SK-N-SH treated with all-trans-retinoic acid at 6 μM for 48 hours (cell line): Measurements from ENCODE around the gene SRRM1.

ENCODE experiments used
- ATAC-seq: fragments of 200-7000 bp; cut with Tn5 transposase; 3 replicates; pipeline ENCODE4 v1.9.1; 2020; ENCODE audit warnings: mild to moderate bottlenecking, moderate library complexity
- ARNTL ChIP-seq: fragments of 450-650 bp; formaldehyde crosslinking; IDR thresholded peaks from 2 replicates; pipeline ENCODE4 v1.5.0; 2020; ENCODE audit warnings: low read depth, mild to moderate bottlenecking, moderate library complexity, borderline replicate concordance
- BACH2 ChIP-seq: fragments of 250-450 bp; sonication (Bioruptor Pico); IDR thresholded peaks from 2 replicates; pipeline ENCODE4 v1.9.0; 2021; ENCODE audit warnings: mild to moderate bottlenecking, borderline replicate concordance
- CREB5 ChIP-seq: fragments of 250-450 bp; sonication (Bioruptor Pico); IDR thresholded peaks from 2 replicates; pipeline ENCODE4 v1.5.1; 2020; ENCODE audit warnings: low read depth, mild to moderate bottlenecking, moderate library complexity
- CSDC2 ChIP-seq: fragments of 250-450 bp; sonication (Bioruptor Pico); IDR thresholded peaks from 2 replicates; pipeline ENCODE4 v1.5.0; 2020; ENCODE audit warnings: mild to moderate bottlenecking, moderate library complexity
- CSRNP3 ChIP-seq: fragments of 250-450 bp; sonication (Bioruptor Pico); IDR thresholded peaks from 2 replicates; pipeline ENCODE4 v1.5.1; 2021; ENCODE audit warnings: mild to moderate bottlenecking, moderate library complexity
- ESRRG ChIP-seq: fragments of 250-450 bp; sonication (Bioruptor Pico); IDR thresholded peaks from 2 replicates; pipeline ENCODE4 v1.6.1; 2021; ENCODE audit warnings: mild to moderate bottlenecking
- GLIS3 ChIP-seq: fragments of 250-450 bp; sonication (Bioruptor Pico); IDR thresholded peaks from 2 replicates; pipeline ENCODE4 v1.5.0; 2020; ENCODE audit warnings: mild to moderate bottlenecking, moderate library complexity
- ISL1 ChIP-seq: fragments of 250-450 bp; sonication (Bioruptor Pico); IDR thresholded peaks from 2 replicates; pipeline ENCODE4 v2.1.2; 2022; ENCODE audit warnings: mild to moderate bottlenecking, moderate library complexity
- OSR1 ChIP-seq: fragments of 250-450 bp; sonication (Bioruptor Pico); IDR thresholded peaks from 2 replicates; pipeline ENCODE4 v1.8.0; 2022; ENCODE audit warnings: moderate library complexity, mild to moderate bottlenecking, inconsistent platforms
- PATZ1 ChIP-seq: fragments of 250-450 bp; sonication (Bioruptor Pico); IDR thresholded peaks from 2 replicates; pipeline ENCODE4 v1.8.0; 2020; ENCODE audit warnings: mild to moderate bottlenecking, moderate library complexity, borderline replicate concordance
- POU6F1 ChIP-seq: fragments of 250-450 bp; sonication (Bioruptor Pico); IDR thresholded peaks from 2 replicates; pipeline ENCODE4 v1.8.0; 2021; ENCODE audit warnings: low read depth, mild to moderate bottlenecking, moderate library complexity, borderline replicate concordance
- PPARA ChIP-seq: fragments of 250-450 bp; sonication (Bioruptor Pico); IDR thresholded peaks from 2 replicates; pipeline ENCODE4 v1.5.0; 2020; ENCODE audit warnings: mild to moderate bottlenecking, borderline replicate concordance
- RARB ChIP-seq: fragments of 250-450 bp; sonication (Bioruptor Pico); IDR thresholded peaks from 2 replicates; pipeline ENCODE4 v1.8.0; 2021; ENCODE audit warnings: mild to moderate bottlenecking, moderate library complexity
- SNAI2 ChIP-seq: fragments of 250-450 bp; sonication (Bioruptor Pico); IDR thresholded peaks from 2 replicates; pipeline ENCODE4 v1.5.0; 2020; ENCODE audit warnings: mild to moderate bottlenecking, moderate library complexity
- TCF4 ChIP-seq: fragments of 250-450 bp; sonication (Bioruptor Pico); IDR thresholded peaks from 2 replicates; pipeline ENCODE4 v1.8.0; 2021; ENCODE audit warnings: mild to moderate bottlenecking, moderate library complexity, borderline replicate concordance
- TOX ChIP-seq: fragments of 250-450 bp; sonication (Bioruptor Pico); IDR thresholded peaks from 2 replicates; pipeline ENCODE4 v1.8.0; 2021; ENCODE audit warnings: mild to moderate bottlenecking, moderate library complexity, borderline replicate concordance
- TSHZ2 ChIP-seq: fragments of 250-450 bp; sonication (Bioruptor Pico); IDR thresholded peaks from 2 replicates; pipeline ENCODE4 v1.5.0; 2020; ENCODE audit warnings: mild to moderate bottlenecking, moderate library complexity
- ZC3H10 ChIP-seq: fragments of 250-450 bp; sonication (Bioruptor Pico); IDR thresholded peaks from 2 replicates; pipeline ENCODE4 v1.5.1; 2021; ENCODE audit warnings: mild to moderate bottlenecking, moderate library complexity
- ZFP3 ChIP-seq: fragments of 250-450 bp; sonication (Bioruptor Pico); IDR thresholded peaks from 2 replicates; pipeline ENCODE4 v1.5.0; 2020; ENCODE audit warnings: mild to moderate bottlenecking, moderate library complexity
- ZFP30 ChIP-seq: fragments of 450-650 bp; formaldehyde crosslinking; IDR thresholded peaks from 2 replicates; pipeline ENCODE4 v1.5.0; 2022; ENCODE audit warnings: mild to moderate bottlenecking, moderate library complexity
- ZNF565 ChIP-seq: fragments of 450-650 bp; formaldehyde crosslinking; conservative IDR thresholded peaks from 2 replicates; pipeline ENCODE4 v1.5.0; 2020; ENCODE audit warnings: low read depth, mild to moderate bottlenecking, moderate library complexity
- ZNF70 ChIP-seq: fragments of 450-650 bp; formaldehyde crosslinking; IDR thresholded peaks from 2 replicates; pipeline ENCODE4 v1.5.0; 2020; ENCODE audit warnings: mild to moderate bottlenecking, moderate library complexity
- ZNF8 ChIP-seq: fragments of 450-650 bp; formaldehyde crosslinking; IDR thresholded peaks from 2 replicates; pipeline ENCODE4 v1.5.0; 2020; ENCODE audit warnings: mild to moderate bottlenecking, moderate library complexity

Gene SRRM1

GRCh38 chr1:24713176-24713575, 70.1 kb downstream of the SRRM1 start:
- peak; percentile 46; the same call in 1 of the 3 replicates for ATAC-seq
- TF ChIP-seq ESRRG (CRISPR knock-in tag), result no peak
- TF ChIP-seq BACH2 (CRISPR knock-in tag), result no peak
- TF ChIP-seq ISL1 (CRISPR knock-in tag), result no peak
- no peak for TF ChIP-seq CSRNP3 (CRISPR knock-in tag)
- no peak for TF ChIP-seq POU6F1 (CRISPR knock-in tag)
- no peak for TF ChIP-seq ZNF70
- TF ChIP-seq TCF4 (CRISPR knock-in tag), result no peak
- no peak for TF ChIP-seq CREB5 (CRISPR knock-in tag)
- no peak for TF ChIP-seq GLIS3
- no peak for TF ChIP-seq ZNF565 (CRISPR knock-in tag)
- TF ChIP-seq TOX (CRISPR knock-in tag), result no peak
- TF ChIP-seq CSDC2, result no peak
- no peak for TF ChIP-seq ZNF8 (CRISPR knock-in tag)
- no peak for TF ChIP-seq ARNTL (CRISPR knock-in tag)
- no peak for TF ChIP-seq ZFP3 (CRISPR knock-in tag)
- TF ChIP-seq PATZ1 (CRISPR knock-in tag), result no peak
- TF ChIP-seq ZFP30 (CRISPR knock-in tag), result no peak
- no peak for TF ChIP-seq SNAI2 (CRISPR knock-in tag)
- TF ChIP-seq ZC3H10, result no peak
- TF ChIP-seq PPARA, result no peak

GRCh38 chr1:24713736-24714135, 70.6 kb downstream of the SRRM1 start:
- no peak for ATAC-seq
- TF ChIP-seq RARB (CRISPR knock-in tag) (no peak), CSDC2 (no peak), ZNF565 (CRISPR knock-in tag) (no peak), TCF4 (CRISPR knock-in tag) (no peak), TOX (CRISPR knock-in tag) (no peak), ZNF70 (no peak), PPARA (no peak), GLIS3 (no peak), CSRNP3 (CRISPR knock-in tag) (no peak)

GRCh38 chr1:24714859-24715520, 71.9 kb downstream of the SRRM1 start:
- ATAC-seq, result peak; percentile 27; the same call in 2 of the 3 replicates
- TF ChIP-seq ISL1 (CRISPR knock-in tag) (no peak), ZNF70 (no peak), TOX (CRISPR knock-in tag) (no peak), ZFP3 (CRISPR knock-in tag) (no peak), SNAI2 (CRISPR knock-in tag) (no peak), CSDC2 (no peak), ZFP30 (CRISPR knock-in tag) (no peak), CSRNP3 (CRISPR knock-in tag) (no peak), ZC3H10 (no peak), CREB5 (CRISPR knock-in tag) (no peak), OSR1 (no peak), TCF4 (CRISPR knock-in tag) (no peak), PPARA (no peak), TSHZ2 (CRISPR knock-in tag) (no peak)
